Measurements from ENCODE around the gene SLC12A5. TPM values are rescaled to one million over a fixed set of nuclear protein-coding genes. Genes with fewer than 3 reads are reported as not detected.

The SLC12A5 gene
- total and polyA plus RNA-seq, 2 of the 4 experiments (the other 2 are of a cell fraction): 2.2 TPM; not detected in 1

DNA sequence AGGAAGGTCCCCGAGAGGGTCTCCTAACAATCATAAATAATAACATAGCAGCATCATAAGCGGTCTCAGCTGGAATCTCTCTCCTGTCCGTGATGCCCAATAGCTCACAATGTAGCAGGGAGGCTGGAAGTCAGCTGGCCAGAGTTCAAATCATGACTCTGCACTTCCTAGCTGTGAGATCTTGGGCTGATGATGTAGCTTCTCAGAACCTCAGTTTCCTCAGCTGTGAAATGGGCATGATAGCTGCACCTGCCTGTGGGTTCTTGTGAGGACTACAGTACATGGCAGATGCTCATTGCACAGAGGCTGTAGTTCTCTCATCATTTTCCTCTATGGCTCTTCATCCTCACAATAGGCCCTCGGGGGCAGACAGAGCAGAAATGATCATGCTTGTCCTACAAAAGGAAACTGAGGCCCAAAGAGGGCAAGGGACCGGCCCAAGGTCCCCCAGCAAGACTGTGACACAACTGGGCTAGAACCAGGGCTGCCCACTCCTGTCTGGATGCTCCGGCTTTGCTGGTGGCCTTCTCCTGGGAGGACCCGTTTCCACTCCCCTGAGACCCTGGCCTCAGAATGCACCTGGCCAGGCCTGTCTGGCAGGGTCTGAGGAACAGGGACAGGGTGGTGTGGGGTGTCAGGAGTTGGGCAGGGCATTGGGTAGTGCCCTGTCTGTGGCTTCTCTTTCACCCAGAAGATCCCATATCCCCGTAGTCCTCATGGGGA is 17.7 kb downstream of the SLC12A5 start:
- Histone ChIP-seq H3K18ac (ENCODE audit: low read depth, low read length) (no peak overlapping the region), H3K56ac (ENCODE audit: extremely low read depth, insufficient read depth, low read length) (no peak overlapping the region), H2BK15ac (ENCODE audit: low read depth, low read length) (no peak overlapping the region), H4K20me1 (ENCODE audit: insufficient read depth, low read length) (0 out of 2 replicates have a peak, but pooled peaks cover 3% of the 10 kb centered on the region), H2BK20ac (ENCODE audit: low read depth, low read length) (no peak overlapping the region), H4K8ac (ENCODE audit: low read depth in 2 of 2, low read length in 2 of 2) (no peak overlapping the region), H2AK9ac (replicated peaks; ENCODE audit: low read depth, low read length, poor library complexity) (no peak overlapping the region), H4K91ac (ENCODE audit: insufficient read depth, low read depth, low read length) (no peak overlapping the region), H3K14ac (replicated peaks; ENCODE audit: low read depth, low read length) (no peak overlapping the region), H3K27ac (ENCODE audit: insufficient read depth, low read length) (no peak overlapping the region), H3K4me2 (ENCODE audit: low read depth, low read length) (no peak overlapping the region), H2AK5ac (ENCODE audit: low read depth, low read length) (no peak overlapping the region), H3K9me3 (ENCODE audit: control insufficient read depth, insufficient read depth, low read length) (no peaks in the 10 kb centered on the region), H2AFZ (replicated peaks; ENCODE audit: low read length, poor library complexity) (no peak overlapping the region), H3K9me1 (ENCODE audit: insufficient read depth, low read length) (no peaks in the 10 kb centered on the region), H3K9ac (ENCODE audit: low read depth, low read length) (no peak overlapping the region), H3K27me3 (ENCODE audit: control insufficient read depth, insufficient read depth, low read length) (peaks cover 18% of the 10 kb centered on the region), H3K4me1 (ENCODE audit: control insufficient read depth, insufficient read depth, low read length) (no peaks in the 10 kb centered on the region), H3K4ac (ENCODE audit: low read depth, low read length) (no peak overlapping the region), H2BK120ac (ENCODE audit: low read depth, low read length) (no peak overlapping the region), H3K36me3 (ENCODE audit: control insufficient read depth, insufficient read depth, low read length) (no peaks in the 10 kb centered on the region), H3K4me3 (ENCODE audit: insufficient read depth, low read depth, low read length) (no peak overlapping the region), H3K79me1 (ENCODE audit: low read depth in 1 of 2, low read length in 2 of 2) (no peaks in the 10 kb centered on the region), H3K23ac (ENCODE audit: low read depth, low read length) (no peak overlapping the region), H4K5ac (ENCODE audit: low read depth, low read length) (no peak overlapping the region), H2BK5ac (ENCODE audit: low read depth, low read length, poor library complexity, severe bottlenecking) (no peak overlapping the region)
- in situ Hi-C loops (cut with MboI; ENCODE audit: low sequenced_read_pairs) (no loop called here), intact Hi-C loops (cut with micrococcal nuclease) (no loop called here), dilution Hi-C loops (cut with HindIII; ENCODE audit: low sequenced_read_pairs, unreplicated experiment) (no loop called here)
- ChIA-PET POLR2A (ENCODE audit: unreplicated experiment) (no interaction called here), CTCF (no interaction called here)
- TF ChIP-seq BHLHE40 (IDR thresholded peaks at IDR 0.05; ENCODE audit: low read depth, low read length): no peak
- no peak for TF ChIP-seq USF2 (IDR thresholded peaks at IDR 0.05; ENCODE audit: low read depth, low read length)
- TF ChIP-seq CEBPB (IDR thresholded peaks at IDR 0.05; ENCODE audit: low read depth, low read length): no peak
- TF ChIP-seq CTCF (conservative IDR thresholded peaks at IDR 0.05; ENCODE audit: low read depth, low read length): no peak
- WGBS, 2 experiments (ENCODE audit: extremely low coverage in 2 of 2, insufficient read length in 1 of 2): 0% methylated on average over 1 of the region's 8 CpGs; no CpG with 5 or more reads in 1 of the 2 experiments
- ATAC-seq (ENCODE audit: low read depth) (no peak), DNase-seq (no peak)
- BruUV-seq (replicated peaks): no TSS peak
